ENCODE measurements around the gene TEX14. TPM values are rescaled to one million over a fixed set of nuclear protein-coding genes. Genes with fewer than 3 reads are reported as not detected.

TEX14 gene
- polyA plus RNA-seq, 1 donor (not counting 4 experiments of a cell fraction or from before 2014, with no cell fraction given), result 0.16 TPM

DNA sequence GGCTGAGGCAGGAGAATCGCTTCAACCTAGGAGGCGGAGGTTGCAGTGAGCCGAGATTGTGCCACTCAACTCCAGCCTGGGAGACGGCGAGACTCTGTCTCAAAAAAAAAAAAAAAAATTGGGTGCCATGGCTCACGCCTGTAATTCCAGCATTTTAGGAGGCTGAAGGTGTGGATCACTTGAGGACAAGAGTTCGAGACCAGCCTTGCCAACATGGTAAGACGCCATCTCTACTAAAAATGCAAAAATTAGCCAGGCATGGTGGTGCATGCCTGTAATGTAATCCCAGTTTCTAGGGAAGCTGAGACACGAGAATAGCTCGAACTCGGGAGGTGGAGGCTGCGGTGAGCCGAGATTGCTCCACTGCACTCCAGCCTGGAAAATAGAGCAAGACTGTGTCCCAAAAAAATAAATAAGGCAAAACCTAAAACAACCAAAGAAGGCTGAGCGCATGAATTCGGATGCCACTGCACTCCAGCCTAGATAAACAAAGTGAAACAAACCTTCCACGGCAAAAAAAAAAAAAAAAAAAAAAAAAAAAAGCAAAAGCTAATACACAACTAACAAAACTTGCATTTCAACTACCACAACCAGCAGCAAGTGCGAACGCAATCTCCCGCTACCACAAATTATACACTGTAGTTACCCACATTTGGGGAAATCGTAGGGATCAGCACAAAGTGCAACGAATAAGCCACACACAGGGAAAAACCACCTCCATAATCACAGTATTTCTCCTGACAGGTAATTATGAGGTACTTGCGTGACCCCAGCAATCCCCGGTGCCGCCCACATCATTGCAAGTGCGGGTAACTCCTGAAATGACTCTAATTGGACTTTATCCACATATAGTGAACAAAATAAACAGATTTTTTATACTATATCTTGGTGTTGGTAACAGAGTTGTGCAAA lies 25.6 kb downstream of the TEX14 start:
- Histone ChIP-seq H3K9me3 (ENCODE audit: control insufficient read depth, low read depth, low read length) (no peaks in the 10 kb centered on the region), H3K9ac (ENCODE audit: control insufficient read depth, extremely low read depth, insufficient read depth, low read length) (no peak overlapping the region), H3K4me3 (ENCODE audit: control insufficient read depth in 2 of 3, extremely low read depth in 1 of 3, insufficient read depth in 2 of 3, low read depth in 1 of 3, low read length in 3 of 3) (no peak overlapping the region), H3K4me2 (ENCODE audit: control insufficient read depth, extremely low read depth, insufficient read depth, low read depth, low read length) (peak overlapping the region; percentile 22), H3K9me1 (ENCODE audit: control insufficient read depth, extremely low read depth, insufficient read depth, low read length) (no peaks in the 10 kb centered on the region), H3K4me1 (ENCODE audit: control insufficient read depth, extremely low read depth, insufficient read depth, low read length) (peaks cover 5% of the 10 kb centered on the region), H2AFZ (ENCODE audit: control insufficient read depth, low read length) (no peak overlapping the region), H3K27ac (ENCODE audit: control insufficient read depth, insufficient read depth, low read length) (no peak overlapping the region), H3K27me3 (ENCODE audit: control insufficient read depth, extremely low read depth, insufficient read depth, low read length) (peaks cover 3% of the 10 kb centered on the region), H4K20me1 (ENCODE audit: control insufficient read depth, extremely low read depth, insufficient read depth, low read length) (no peaks in the 10 kb centered on the region), H3K36me3 (ENCODE audit: control insufficient read depth in 2 of 2, extremely low read depth in 1 of 2, insufficient read depth in 2 of 2, low read length in 2 of 2) (no peaks in the 10 kb centered on the region), H3K79me2 (ENCODE audit: control insufficient read depth, insufficient read depth, low read length) (no peaks in the 10 kb centered on the region)
- TF ChIP-seq EZH2 (IDR thresholded peaks at IDR 0.05; ENCODE audit: low read length) (no peak), CTCF (optimal IDR thresholded peaks at IDR 0.05 in 1 of 3, IDR thresholded peaks at IDR 0.05 in 1 of 3, conservative IDR thresholded peaks at IDR 0.05 in 1 of 3; ENCODE audit: extremely low read depth in 1 of 3, insufficient read depth in 2 of 3, low read length in 3 of 3) (no peak)
- no peak for DNase-seq (ENCODE audit: low read depth, low spot score)
- dilution Hi-C loops (cut with MboI; ENCODE audit: extremely low pct_ligation_motif_present, low sequenced_read_pairs), result no loop called here
- FAIRE-seq, result no peak

DNA sequence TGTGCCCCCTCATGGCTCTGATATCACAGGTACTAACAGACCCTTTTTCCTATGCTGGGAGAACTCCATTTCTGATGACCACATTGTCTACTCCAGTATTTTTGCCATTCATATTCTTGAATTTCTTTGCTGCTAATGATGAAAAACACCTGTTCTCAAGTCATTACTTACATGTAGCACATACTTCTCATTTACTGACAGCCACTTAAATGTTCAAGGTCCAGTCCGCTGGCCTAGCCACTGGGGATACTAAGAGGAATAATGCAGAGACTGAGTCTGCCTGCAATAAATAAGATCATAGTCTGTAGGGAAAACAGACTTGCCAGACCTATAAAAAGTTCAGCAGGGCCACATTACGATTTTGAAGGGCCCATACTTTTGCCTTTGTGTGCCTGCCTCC lies 27.5 kb downstream of the TEX14 start:
- Histone ChIP-seq H3K4me2 (ENCODE audit: control insufficient read depth, extremely low read depth, insufficient read depth, low read depth, low read length) (no peak overlapping the region), H3K4me3 (ENCODE audit: control insufficient read depth in 2 of 3, extremely low read depth in 1 of 3, insufficient read depth in 2 of 3, low read depth in 1 of 3, low read length in 3 of 3) (no peak overlapping the region), H3K27ac (ENCODE audit: control insufficient read depth, insufficient read depth, low read length) (no peak overlapping the region), H3K79me2 (ENCODE audit: control insufficient read depth, insufficient read depth, low read length) (no peaks in the 10 kb centered on the region), H3K9ac (ENCODE audit: control insufficient read depth, extremely low read depth, insufficient read depth, low read length) (no peak overlapping the region), H2AFZ (ENCODE audit: control insufficient read depth, low read length) (no peak overlapping the region), H4K20me1 (ENCODE audit: control insufficient read depth, extremely low read depth, insufficient read depth, low read length) (no peaks in the 10 kb centered on the region), H3K36me3 (ENCODE audit: control insufficient read depth in 2 of 2, extremely low read depth in 1 of 2, insufficient read depth in 2 of 2, low read length in 2 of 2) (no peaks in the 10 kb centered on the region), H3K9me1 (ENCODE audit: control insufficient read depth, extremely low read depth, insufficient read depth, low read length) (no peaks in the 10 kb centered on the region), H3K4me1 (ENCODE audit: control insufficient read depth, extremely low read depth, insufficient read depth, low read length) (peaks cover 5% of the 10 kb centered on the region), H3K27me3 (ENCODE audit: control insufficient read depth, extremely low read depth, insufficient read depth, low read length) (peaks cover 3% of the 10 kb centered on the region), H3K9me3 (ENCODE audit: control insufficient read depth, low read depth, low read length) (no peaks in the 10 kb centered on the region)
- FAIRE-seq (no peak), DNase-seq (ENCODE audit: low read depth, low spot score) (no peak)
- dilution Hi-C loops (cut with MboI; ENCODE audit: extremely low pct_ligation_motif_present, low sequenced_read_pairs), result no loop called here
- TF ChIP-seq CTCF (optimal IDR thresholded peaks at IDR 0.05 in 1 of 3, IDR thresholded peaks at IDR 0.05 in 1 of 3, conservative IDR thresholded peaks at IDR 0.05 in 1 of 3; ENCODE audit: extremely low read depth in 1 of 3, insufficient read depth in 2 of 3, low read length in 3 of 3) (no peak), EZH2 (IDR thresholded peaks at IDR 0.05; ENCODE audit: low read length) (no peak)

Data from keratinocyte (primary cell).